OCI-LY7 (cell line): Measurements from ENCODE around the gene CEACAM4. TPM values are rescaled to one million over a fixed set of nuclear protein-coding genes. Genes with fewer than 3 reads are reported as not detected.

Experiments used
- BruUV-seq: library from RNA; stranded (reverse); fragments of 400-500 nt; replicated peaks from 2 replicates; lab custom pipeline; 2021; lab: Mats Ljungman, UMichigan
- CTCF ChIA-PET: fragments of 300-600 bp; sonication (Branson Sonifier 250); formaldehyde crosslinking; loops from one replicate; lab custom pipeline; 2022; ENCODE audit warnings: antibody characterized with exemption; ENCODE audit not compliant: unreplicated experiment; lab: Charles Lee
- POLR2A ChIA-PET: fragments of 300-600 bp; sonication (Branson Sonifier 250); formaldehyde crosslinking; loops from one replicate; lab custom pipeline; 2022; ENCODE audit warnings: antibody characterized with exemption; lab: Charles Lee
- DNase-seq: peaks from one replicate; pipeline ENCODE4 v3.0.0-alpha.2; 2015; ENCODE audit warnings: low spot score
- H2AFZ ChIP-seq: fragments of 200-600 bp; sonication (generic), shearing (Covaris generic); 2 replicates; pipeline ENCODE4 v1.6.1; 2014; ENCODE audit warnings: mild to moderate bottlenecking, antibody characterized with exemption, low read length, moderate library complexity
- H3K27ac ChIP-seq: fragments of 200-600 bp; sonication (generic); 2 replicates; pipeline ENCODE4 v1.5.1; 2014; ENCODE audit warnings: mixed run types, low read depth, mild to moderate bottlenecking, moderate library complexity, low read length, inconsistent platforms; ENCODE audit not compliant: poor library complexity, severe bottlenecking
- H3K36me3 ChIP-seq: fragments of 200-600 bp; sonication (generic); 2 replicates; pipeline ENCODE4 v1.6.1; 2014; ENCODE audit warnings: mild to moderate bottlenecking, antibody characterized with exemption, low read length, moderate library complexity, mixed read lengths; ENCODE audit not compliant: insufficient read depth
- H3K4me1 ChIP-seq: fragments of 200-600 bp; sonication (generic); 2 replicates; pipeline ENCODE4 v1.5.1; 2014; ENCODE audit warnings: mild to moderate bottlenecking, low read length; ENCODE audit not compliant: insufficient read depth, poor library complexity, severe bottlenecking
- H3K4me2 ChIP-seq: fragments of 200-600 bp; sonication (generic); 2 replicates; pipeline ENCODE4 v1.6.1; 2014; ENCODE audit warnings: mild to moderate bottlenecking, low read length
- H3K4me3 ChIP-seq: fragments of 200-600 bp; sonication (generic); 2 replicates; pipeline ENCODE4 v1.5.1; 2014; ENCODE audit warnings: mild to moderate bottlenecking, low read depth, low read length; ENCODE audit not compliant: poor library complexity, severe bottlenecking
- H3K79me2 ChIP-seq: fragments of 200-600 bp; sonication (generic); 2 replicates; pipeline ENCODE4 v1.6.1; 2016; ENCODE audit warnings: low read depth, mild to moderate bottlenecking, low read length, moderate library complexity, mixed read lengths; ENCODE audit not compliant: insufficient read depth
- H3K9me2 ChIP-seq: fragments of 200-600 bp; sonication (generic); 2 replicates; pipeline ENCODE4 v1.6.1; 2016; ENCODE audit warnings: mild to moderate bottlenecking, low read length, mixed read lengths; ENCODE audit not compliant: insufficient read depth
- H3K9me3 ChIP-seq: fragments of 200-600 bp; sonication (generic); 2 replicates; pipeline ENCODE4 v1.6.1; 2014; ENCODE audit warnings: mild to moderate bottlenecking, mixed run types, low read length, mixed read lengths
- H4K20me1 ChIP-seq: fragments of 200-600 bp; sonication (generic); 2 replicates; pipeline ENCODE4 v1.6.1; 2014; ENCODE audit warnings: mild to moderate bottlenecking, antibody characterized with exemption, low read length, moderate library complexity, mixed read lengths; ENCODE audit not compliant: insufficient read depth
- CTCF ChIP-seq: fragments of 200-600 bp; sonication (generic); conservative IDR thresholded peaks from 2 replicates; pipeline ENCODE4 v1.5.1; 2014; ENCODE audit warnings: mild to moderate bottlenecking, antibody characterized with exemption, low read length, moderate library complexity, mixed read lengths
- EZH2phosphoT487 ChIP-seq: fragments of 200-600 bp; sonication (generic); IDR thresholded peaks from 2 replicates; pipeline ENCODE4 v1.6.1; 2018; ENCODE audit warnings: low read depth, borderline replicate concordance, mild to moderate bottlenecking, mixed run types, antibody characterized with exemption, low read length, moderate library complexity, mixed read lengths
- intact Hi-C: fragments of 100-400 bp; cut with micrococcal nuclease; formaldehyde crosslinking; loops from one replicate; pipeline ENCODE4 v1.10.0; 2022; ENCODE audit not compliant: unreplicated experiment
- total RNA-seq, 2 experiments: library from RNA; depleted of rRNA in 1 of 2; stranded (reverse); fragments of >200 nt in 1 of 2; shearing (Covaris generic) in 1 of 2; gene quantifications; 2 replicates each; pipeline ENCODE4 v1.2.3, GENCODE V29; 2014 to 2022

The CEACAM4 gene
- total RNA-seq, 2 experiments from 2014 or later = not detected

- intact Hi-C loops = no loop called here
- Histone ChIP-seq H3K4me3 (no peak overlapping the region), H3K9me2 (no peaks in the 10 kb centered on the region), H3K9me3 (peaks cover 22% of the 10 kb centered on the region), H3K27ac (no peak overlapping the region), H3K4me2 (no peak overlapping the region), H3K79me2 (no peaks in the 10 kb centered on the region), H4K20me1 (no peaks in the 10 kb centered on the region), H3K36me3 (no peaks in the 10 kb centered on the region), H2AFZ (no peak overlapping the region), H3K4me1 (no peaks in the 10 kb centered on the region)
- DNase-seq = no peak
- CTCF ChIA-PET = no interaction called here
- POLR2A ChIA-PET = no interaction called here
- no peak for TF ChIP-seq CTCF
- no peak for TF ChIP-seq EZH2phosphoT487
- no TSS peak for BruUV-seq
Measured at GRCh38 chr19:41627966-41628675, 1.2 kb upstream of the CEACAM4 start.

- DNase-seq = no peak
- Histone ChIP-seq H2AFZ (no peak overlapping the region), H3K36me3 (no peaks in the 10 kb centered on the region), H3K27ac (no peak overlapping the region), H3K4me1 (no peaks in the 10 kb centered on the region), H4K20me1 (no peaks in the 10 kb centered on the region), H3K9me3 (peaks cover 20% of the 10 kb centered on the region), H3K4me2 (no peak overlapping the region), H3K4me3 (no peak overlapping the region), H3K9me2 (no peaks in the 10 kb centered on the region), H3K79me2 (no peaks in the 10 kb centered on the region)
- ChIA-PET CTCF (no interaction called here), POLR2A (no interaction called here)
- intact Hi-C loops = no loop called here
- TF ChIP-seq CTCF (no peak), EZH2phosphoT487 (no peak)
- BruUV-seq = no TSS peak
Measured at GRCh38 chr19:41626278-41626677, 596 bp downstream of the CEACAM4 start.

GRCh38 chr19:41624937-41625336, 1.9 kb downstream of the CEACAM4 start:
- H3K27ac ChIP-seq = no peak overlapping the region
- TF ChIP-seq CTCF (no peak), EZH2phosphoT487 (no peak)
- intact Hi-C loops = no loop called here
- no peaks in the 10 kb centered on the region for H3K4me1 ChIP-seq
- no peaks in the 10 kb centered on the region for H3K9me2 ChIP-seq
- no peak overlapping the region for H3K4me2 ChIP-seq
- no peak overlapping the region for H3K4me3 ChIP-seq
- no TSS peak for BruUV-seq
- DNase-seq = no peak
- H3K9me3 ChIP-seq = peaks cover 8% of the 10 kb centered on the region; the same call in 1 of the 2 replicates
- no peaks in the 10 kb centered on the region for H3K79me2 ChIP-seq
- POLR2A ChIA-PET = no interaction called here
- H2AFZ ChIP-seq = no peak overlapping the region
- no peaks in the 10 kb centered on the region for H4K20me1 ChIP-seq
- CTCF ChIA-PET = no interaction called here
- no peaks in the 10 kb centered on the region for H3K36me3 ChIP-seq
